ENCODE measurements around the gene SMPD3. TPM values are rescaled to one million over a fixed set of nuclear protein-coding genes. Genes with fewer than 3 reads are reported as not detected.

The SMPD3 gene
- total and polyA plus RNA-seq, 2 donors (not counting 3 experiments of a cell fraction or from before 2014, with no cell fraction given), result not detected

- DNase-seq (ENCODE audit: low read depth, low spot score) (no peak), FAIRE-seq (no peak)
- Histone ChIP-seq H3K9me3 (replicated peaks; ENCODE audit: control insufficient read depth, insufficient read depth, low read length) (no peaks in the 10 kb centered on the region), H3K36me3 (ENCODE audit: control insufficient read depth in 2 of 2, extremely low read depth in 1 of 2, insufficient read depth in 2 of 2, low read length in 2 of 2) (no peaks in the 10 kb centered on the region), H3K27me3 (ENCODE audit: control insufficient read depth in 2 of 2, insufficient read depth in 2 of 2, low read length in 2 of 2) (no peaks in the 10 kb centered on the region), H3K79me2 (ENCODE audit: control insufficient read depth, insufficient read depth, low read length) (no peaks in the 10 kb centered on the region), H3K9ac (replicated peaks; ENCODE audit: extremely low read depth, insufficient read depth, low read length) (no peak overlapping the region), H4K20me1 (replicated peaks; ENCODE audit: control insufficient read depth, extremely low read depth, insufficient read depth, low read length) (no peaks in the 10 kb centered on the region), H2AFZ (ENCODE audit: low read depth, low read length) (no peak overlapping the region), H3K4me2 (ENCODE audit: insufficient read depth, low read length) (no peak overlapping the region), H3K9me1 (replicated peaks; ENCODE audit: control insufficient read depth, extremely low read depth, insufficient read depth, low read length) (no peaks in the 10 kb centered on the region), H3K4me3 (replicated peaks in 1 of 3; ENCODE audit: insufficient read depth in 1 of 3, low read depth in 1 of 3, low read length in 3 of 3) (no peak overlapping the region), H3K27ac (ENCODE audit: insufficient read depth, low read depth, low read length) (no peak overlapping the region), H3K4me1 (ENCODE audit: control insufficient read depth, extremely low read depth, insufficient read depth, low read length) (no peaks in the 10 kb centered on the region)
- dilution Hi-C loops (cut with MboI; ENCODE audit: extremely low pct_ligation_motif_present, low sequenced_read_pairs), result no loop called here
- intact Hi-C loops (cut with micrococcal nuclease), result no loop called here
- CTCF ChIA-PET, result interaction anchor here (1.0 kb wide), 1 partner anchor 134 kb away, joined by 3 read pairs; no protein-coding TSS in a partner anchor
- POLR2A ChIA-PET, result no interaction called here
- no peak for TF ChIP-seq MAX (IDR thresholded peaks at IDR 0.05; ENCODE audit: insufficient read depth, insufficient read length)
- BruUV-seq (replicated peaks), result no TSS peak
Measured at GRCh38 chr16:68379472-68380347, 68.6 kb downstream of the SMPD3 start.

GRCh38 chr16:68378436-68379415 lies 69.6 kb downstream of the SMPD3 start:
- ChIA-PET POLR2A (no interaction called here), CTCF (interaction anchor here (0.6 to 1.2 kb wide), 4 partner anchors 13 to 135 kb away, joined by 3 to 4 read pairs (median 3); no protein-coding TSS in a partner anchor)
- Histone ChIP-seq H3K4me1 (ENCODE audit: control insufficient read depth, extremely low read depth, insufficient read depth, low read length) (no peaks in the 10 kb centered on the region), H3K36me3 (ENCODE audit: control insufficient read depth in 2 of 2, extremely low read depth in 1 of 2, insufficient read depth in 2 of 2, low read length in 2 of 2) (no peaks in the 10 kb centered on the region), H3K9ac (replicated peaks; ENCODE audit: extremely low read depth, insufficient read depth, low read length) (no peak overlapping the region), H3K27me3 (ENCODE audit: control insufficient read depth in 2 of 2, insufficient read depth in 2 of 2, low read length in 2 of 2) (no peaks in the 10 kb centered on the region), H3K27ac (ENCODE audit: insufficient read depth, low read depth, low read length) (no peak overlapping the region), H3K4me3 (replicated peaks in 1 of 3; ENCODE audit: insufficient read depth in 1 of 3, low read depth in 1 of 3, low read length in 3 of 3) (no peak overlapping the region), H3K9me1 (replicated peaks; ENCODE audit: control insufficient read depth, extremely low read depth, insufficient read depth, low read length) (no peaks in the 10 kb centered on the region), H2AFZ (ENCODE audit: low read depth, low read length) (no peak overlapping the region), H3K4me2 (ENCODE audit: insufficient read depth, low read length) (no peak overlapping the region), H3K79me2 (ENCODE audit: control insufficient read depth, insufficient read depth, low read length) (no peaks in the 10 kb centered on the region), H4K20me1 (replicated peaks; ENCODE audit: control insufficient read depth, extremely low read depth, insufficient read depth, low read length) (no peaks in the 10 kb centered on the region), H3K9me3 (replicated peaks; ENCODE audit: control insufficient read depth, insufficient read depth, low read length) (no peaks in the 10 kb centered on the region)
- TF ChIP-seq POLR2AphosphoS5 (IDR thresholded peaks at IDR 0.05; ENCODE audit: insufficient read depth, low read depth, low read length) (no peak), EZH2 (IDR thresholded peaks at IDR 0.05; ENCODE audit: borderline replicate concordance, low read depth, low read length, severe bottlenecking) (no peak), POLR2A (IDR thresholded peaks at IDR 0.05; ENCODE audit: low read depth, low read length) (no peak), GATA2 (IDR thresholded peaks at IDR 0.05; ENCODE audit: insufficient read depth, insufficient read length, low read depth, low read length) (no peak), JUN (IDR thresholded peaks at IDR 0.05; ENCODE audit: borderline replicate concordance, insufficient read depth, insufficient read length, low read depth) (no peak), MAX (IDR thresholded peaks at IDR 0.05; ENCODE audit: insufficient read depth, insufficient read length) (no peak), FOS (IDR thresholded peaks at IDR 0.05; ENCODE audit: borderline replicate concordance, insufficient read depth, low read length) (no peak), CTCF (IDR thresholded peaks at IDR 0.05; ENCODE audit: extremely low read depth in 1 of 2, insufficient read depth in 1 of 2, low read depth in 1 of 2, low read length in 2 of 2) (no peak), MYC (IDR thresholded peaks at IDR 0.05; ENCODE audit: low read depth, low read length) (no peak)
- intact Hi-C loops (cut with micrococcal nuclease), result no loop called here
- dilution Hi-C loops (cut with MboI; ENCODE audit: extremely low pct_ligation_motif_present, low sequenced_read_pairs), result no loop called here
- BruUV-seq (replicated peaks), result no TSS peak
- DNase-seq (ENCODE audit: low read depth, low spot score), result no peak
- no peak for FAIRE-seq

Measured in endothelial cell of umbilical vein (primary cell).